Measurements from ENCODE around the gene VPREB3. TPM values are rescaled to one million over a fixed set of nuclear protein-coding genes. Genes with fewer than 3 reads are reported as not detected.

VPREB3 gene
- total RNA-seq, 2 donors from 2014 or later = not detected

GRCh38 chr22:23708270-23708669, 46.0 kb downstream of the VPREB3 start:
- no peak for DNase-seq (ENCODE audit: low spot score)
- no peaks in the 10 kb centered on the region for H3K27me3 ChIP-seq
- H3K9me3 ChIP-seq = no peaks in the 10 kb centered on the region
- H3K27ac ChIP-seq = no peak overlapping the region
- H3K4me3 ChIP-seq = no peak overlapping the region
- TF ChIP-seq, protein P1, sequence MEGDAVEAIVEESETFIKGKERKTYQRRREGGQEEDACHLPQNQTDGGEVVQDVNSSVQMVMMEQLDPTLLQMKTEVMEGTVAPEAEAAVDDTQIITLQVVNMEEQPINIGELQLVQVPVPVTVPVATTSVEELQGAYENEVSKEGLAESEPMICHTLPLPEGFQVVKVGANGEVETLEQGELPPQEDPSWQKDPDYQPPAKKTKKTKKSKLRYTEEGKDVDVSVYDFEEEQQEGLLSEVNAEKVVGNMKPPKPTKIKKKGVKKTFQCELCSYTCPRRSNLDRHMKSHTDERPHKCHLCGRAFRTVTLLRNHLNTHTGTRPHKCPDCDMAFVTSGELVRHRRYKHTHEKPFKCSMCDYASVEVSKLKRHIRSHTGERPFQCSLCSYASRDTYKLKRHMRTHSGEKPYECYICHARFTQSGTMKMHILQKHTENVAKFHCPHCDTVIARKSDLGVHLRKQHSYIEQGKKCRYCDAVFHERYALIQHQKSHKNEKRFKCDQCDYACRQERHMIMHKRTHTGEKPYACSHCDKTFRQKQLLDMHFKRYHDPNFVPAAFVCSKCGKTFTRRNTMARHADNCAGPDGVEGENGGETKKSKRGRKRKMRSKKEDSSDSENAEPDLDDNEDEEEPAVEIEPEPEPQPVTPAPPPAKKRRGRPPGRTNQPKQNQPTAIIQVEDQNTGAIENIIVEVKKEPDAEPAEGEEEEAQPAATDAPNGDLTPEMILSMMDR (IDR thresholded peaks at IDR 0.05) = no peak
- H3K36me3 ChIP-seq = peaks cover 67% of the 10 kb centered on the region
- no peaks in the 10 kb centered on the region for H3K4me1 ChIP-seq

DNA sequence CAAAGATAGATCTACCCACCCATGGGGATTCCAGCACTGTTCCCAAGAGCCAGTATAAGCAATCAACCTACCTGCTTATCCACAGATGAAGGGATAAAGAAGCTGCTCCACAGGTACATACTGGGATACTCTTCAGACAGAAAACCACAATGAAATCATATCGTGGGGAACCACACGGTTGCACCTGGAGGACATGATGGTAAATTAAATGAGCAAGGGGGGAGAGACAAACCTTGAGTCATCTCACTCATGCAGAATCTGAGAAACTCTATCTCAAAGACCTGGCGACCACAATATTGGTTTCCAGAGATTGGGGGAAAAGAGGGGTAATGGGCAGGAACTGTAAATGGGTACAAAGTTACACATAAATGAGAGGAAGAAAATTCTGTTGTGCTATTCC, 48.9 kb downstream of the VPREB3 start:
- no peaks in the 10 kb centered on the region for H3K4me1 ChIP-seq
- no peak overlapping the region for H3K27ac ChIP-seq
- H3K4me3 ChIP-seq = no peak overlapping the region
- DNase-seq (ENCODE audit: low spot score) = no peak
- TF ChIP-seq, protein P1 (IDR thresholded peaks at IDR 0.05) = no peak
- no peaks in the 10 kb centered on the region for H3K9me3 ChIP-seq
- no peaks in the 10 kb centered on the region for H3K27me3 ChIP-seq
- H3K36me3 ChIP-seq = peaks cover 58% of the 10 kb centered on the region

- DNase-seq (ENCODE audit: low spot score) = no peak
- no peak overlapping the region for H3K27ac ChIP-seq
- no peaks in the 10 kb centered on the region for H3K4me1 ChIP-seq
- H3K9me3 ChIP-seq = no peaks in the 10 kb centered on the region
- no peak overlapping the region for H3K4me3 ChIP-seq
- TF ChIP-seq, protein P1 (IDR thresholded peaks at IDR 0.05) = no peak
- peaks cover 52% of the 10 kb centered on the region for H3K36me3 ChIP-seq
- H3K27me3 ChIP-seq = no peaks in the 10 kb centered on the region
These were observed 49.4 kb downstream of the VPREB3 start for GRCh38 chr22:23704829-23705228.

DNA sequence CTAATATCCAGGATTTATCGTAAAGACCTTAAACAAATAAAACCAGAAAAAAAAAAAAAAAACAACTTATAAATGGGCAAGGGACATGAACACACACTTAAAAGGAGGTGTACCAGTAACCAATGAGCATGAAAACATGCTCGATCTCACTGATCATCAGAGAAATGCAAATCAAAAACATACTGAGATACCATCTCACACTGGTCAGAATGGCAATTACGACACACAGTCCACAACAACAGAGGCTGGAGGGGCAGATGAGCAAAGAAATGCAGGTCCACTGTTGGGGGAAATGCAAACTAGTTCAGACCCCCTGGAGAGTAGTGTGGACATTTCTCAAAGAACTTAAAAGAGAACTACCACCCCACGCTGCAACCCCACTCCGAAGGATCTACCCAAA, 50.2 kb downstream of the VPREB3 start:
- no peak for DNase-seq (ENCODE audit: low spot score)
- no peak overlapping the region for H3K27ac ChIP-seq
- TF ChIP-seq, protein P1 (IDR thresholded peaks at IDR 0.05) = no peak
- no peaks in the 10 kb centered on the region for H3K9me3 ChIP-seq
- H3K4me1 ChIP-seq = no peaks in the 10 kb centered on the region
- peaks cover 45% of the 10 kb centered on the region for H3K36me3 ChIP-seq
- no peaks in the 10 kb centered on the region for H3K27me3 ChIP-seq
- H3K4me3 ChIP-seq = no peak overlapping the region

Other genes with a start within 250 kb of the VPREB3 start
- not detected for gene IGLL1, start 174.1 kb downstream of the VPREB3 start, total RNA-seq
- not detected for gene DRICH1, start 122.1 kb downstream of the VPREB3 start, total RNA-seq
- gene RGL4, start 63.4 kb downstream of the VPREB3 start, total RNA-seq = not detected
- 1 to 10 TPM; 3.2 to 5.0 TPM for gene ZNF70, start 3.3 kb downstream of the VPREB3 start, total RNA-seq
- gene C22orf15, start 8.6 kb upstream of the VPREB3 start, total RNA-seq = not detected
- 100 to 1,000 TPM; 213 to 319 TPM for gene CHCHD10, start 13.5 kb upstream of the VPREB3 start, total RNA-seq
- 10 to 100 TPM in 1 of 2 donors, 1 to 10 TPM in 1; 2.2 to 12.3 TPM for gene MMP11, start 18.4 kb upstream of the VPREB3 start, total RNA-seq
- 10 to 100 TPM; 41.4 to 45.9 TPM for gene SMARCB1, start 32.5 kb upstream of the VPREB3 start, total RNA-seq
- gene DERL3, start 84.6 kb upstream of the VPREB3 start, total RNA-seq = 10 to 100 TPM in 1 of 2 donors, 1 to 10 TPM in 1; 4.0 to 10.6 TPM
- gene SLC2A11, start 103.5 kb upstream of the VPREB3 start, total RNA-seq = 10 to 100 TPM; 10.6 to 15.5 TPM
- 100 to 1,000 TPM; 176 to 273 TPM for gene MIF, start 140.0 kb upstream of the VPREB3 start, total RNA-seq
- 1 to 10 TPM; 3.7 to 9.1 TPM for gene GSTT2B, start 206.8 kb upstream of the VPREB3 start, total RNA-seq
- 1 to 10 TPM in 1 of 2 donors, not detected in 1; 1.0 TPM for gene DDTL, start 212.5 kb upstream of the VPREB3 start, total RNA-seq
- gene DDT, start 220.0 kb upstream of the VPREB3 start, total RNA-seq = 100 to 1,000 TPM; 147 to 153 TPM
- gene GSTT2, start 225.7 kb upstream of the VPREB3 start, total RNA-seq = under 1 TPM in 1 of 2 donors, not detected in 1; 0.48 TPM

All from right atrium auricular region (tissue), 2 donors.